CD4-positive, alpha-beta T cell treated with Interleukin-4 for 4 hours (primary cell): ENCODE results near the gene U2AF1L4.
A peak's percentile ranks its signal among the peaks of the same experiment; 100 is the strongest.
"Not testable (repeated sequence)": the region's sequence is repeated elsewhere in the genome, so short reads cannot be mapped to it uniquely, and the experiment has no call there.

Experiments used
- DNase-seq: peaks from one replicate; pipeline ENCODE4 v3.0.0-alpha.2; 2020

Gene U2AF1L4

DNA sequence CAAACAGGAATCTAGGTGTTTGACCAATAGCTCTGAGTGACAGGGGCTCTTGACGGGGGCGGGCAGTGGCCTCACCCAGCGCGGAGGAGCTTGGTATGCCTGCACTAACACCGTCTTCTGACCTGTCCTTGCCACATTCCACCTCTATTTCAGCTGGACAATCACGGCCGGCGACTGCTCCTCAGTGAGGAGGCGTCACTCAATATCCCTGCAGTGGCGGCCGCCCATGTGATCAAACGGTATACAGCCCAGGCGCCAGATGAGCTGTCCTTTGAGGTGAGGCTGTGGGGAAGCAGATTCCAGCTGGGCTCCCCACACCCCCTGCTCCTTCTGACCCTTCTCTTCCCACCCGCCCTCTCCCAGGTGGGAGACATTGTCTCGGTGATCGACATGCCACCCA is 34.8 kb upstream of the U2AF1L4 start:
- no peak for DNase-seq

GRCh38 chr19:35779033-35779432 is 33.8 kb upstream of the U2AF1L4 start:
- no peak for DNase-seq

- DNase-seq = no peak
Measured at GRCh38 chr19:35777961-35778360, 32.7 kb upstream of the U2AF1L4 start.

DNA sequence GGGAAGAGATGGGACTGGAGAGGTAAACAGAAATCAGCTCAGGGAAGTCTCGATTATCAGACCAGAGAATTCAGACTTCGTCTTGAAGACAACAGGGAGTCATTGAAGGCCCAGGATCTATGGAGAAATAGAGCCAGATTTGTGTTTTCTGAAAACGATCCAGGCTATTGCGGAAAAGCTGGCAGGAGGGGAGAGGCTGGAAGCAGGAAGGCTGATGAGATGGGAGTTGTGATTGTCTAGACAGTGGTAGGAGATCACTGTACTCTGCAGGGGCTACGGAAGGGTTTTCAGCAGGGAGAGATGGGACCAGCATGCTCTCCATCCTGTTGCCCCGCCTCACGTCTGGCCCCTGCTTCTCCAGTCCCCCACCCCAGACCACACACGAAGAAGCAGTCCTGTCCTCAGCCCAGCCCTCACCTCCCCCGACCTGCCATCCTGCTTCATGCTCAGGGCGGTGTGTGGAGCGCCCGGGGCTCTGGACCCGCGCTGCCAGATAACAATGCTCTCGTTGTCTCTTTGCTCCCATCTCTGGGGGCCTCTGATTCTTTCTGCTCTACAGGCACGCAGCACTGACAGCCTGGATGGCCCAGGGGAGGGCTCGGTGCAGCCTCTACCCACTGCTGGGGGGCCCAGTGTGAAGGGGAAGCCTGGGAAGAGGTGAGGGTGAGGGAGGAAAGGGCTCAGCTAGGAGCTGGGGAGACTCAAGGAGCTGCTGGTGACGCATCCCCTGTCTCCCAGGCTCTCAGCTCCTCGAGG is 32.0 kb upstream of the U2AF1L4 start:
- no peak for DNase-seq

GRCh38 chr19:35776102-35776788 is 31.0 kb upstream of the U2AF1L4 start:
- no peak for DNase-seq

DNA sequence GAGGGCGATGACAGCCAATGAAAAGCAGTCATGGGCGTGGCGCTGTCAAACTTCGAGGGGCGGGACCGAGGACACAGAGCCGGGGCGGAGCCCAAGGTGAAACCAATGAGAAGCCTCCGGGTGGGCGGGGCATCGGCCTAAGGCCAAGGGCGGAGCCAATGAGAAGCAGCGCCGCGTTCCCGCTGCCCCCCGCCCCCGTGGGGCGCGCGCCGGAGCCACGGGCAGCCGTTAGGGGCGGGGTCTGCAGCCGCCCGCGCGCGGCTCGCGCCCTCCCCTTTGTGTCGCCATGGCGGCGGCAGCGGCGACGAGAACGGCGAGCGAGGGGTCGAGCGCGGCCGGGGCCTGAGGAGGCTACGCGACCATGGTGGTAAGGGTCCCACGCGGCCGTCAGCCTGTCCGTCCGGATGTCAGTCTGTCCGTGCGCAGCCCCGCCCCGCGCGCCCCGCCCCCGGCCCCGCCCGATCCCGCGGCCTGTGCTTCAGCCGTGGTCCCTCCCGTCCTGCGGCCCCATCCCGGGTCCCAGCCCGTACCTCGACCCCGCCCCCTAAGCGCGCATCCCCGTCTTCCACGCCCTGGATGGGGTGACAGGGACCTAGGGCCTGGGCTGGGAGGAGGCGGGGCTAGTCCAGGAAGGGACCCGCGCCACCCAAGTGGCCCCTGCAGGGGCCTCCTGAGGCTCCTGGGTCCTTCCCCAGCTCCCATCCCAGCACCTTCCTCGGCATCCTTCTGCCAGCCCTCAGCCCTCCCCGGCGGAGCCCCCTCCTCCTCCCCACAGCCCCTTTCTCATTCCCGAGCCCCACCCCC is 30.3 kb upstream of the U2AF1L4 start, which contains the start of gene ARHGAP33:
ARHGAP33 (plus strand) TSS at position 267 of the 804 bp plus-strand sequence; CDS start at position 362, 95 bp downstream.
- DNase-seq = peak; percentile 97

GRCh38 chr19:35775046-35775297 is 29.8 kb upstream of the U2AF1L4 start:
- no peak for DNase-seq

- DNase-seq = no peak
Measured at GRCh38 chr19:35774274-35775045, 29.2 kb upstream of the U2AF1L4 start.

GRCh38 chr19:35773020-35773806 is 28.0 kb upstream of the U2AF1L4 start:
- no peak for DNase-seq

DNA sequence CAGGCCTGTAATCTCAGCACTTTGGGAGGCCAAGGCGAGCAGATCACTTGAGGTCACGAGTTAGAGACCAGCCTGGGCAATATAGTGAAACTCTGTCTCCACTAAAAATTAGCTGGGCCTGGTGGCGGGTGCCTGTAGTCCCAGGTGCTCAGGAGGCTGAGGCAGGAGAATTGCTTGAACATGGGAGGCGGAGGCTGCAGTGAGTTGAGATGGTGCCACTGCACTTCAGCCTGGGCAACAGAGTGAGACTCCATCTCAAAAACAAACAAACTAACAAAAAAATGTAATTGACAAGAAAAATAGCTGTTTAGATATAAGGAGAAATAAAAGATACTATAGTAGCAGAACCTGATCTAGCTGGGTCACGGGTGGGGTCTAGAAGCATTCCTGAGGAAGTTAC is 27.1 kb upstream of the U2AF1L4 start:
- not testable (repeated sequence) for DNase-seq

DNA sequence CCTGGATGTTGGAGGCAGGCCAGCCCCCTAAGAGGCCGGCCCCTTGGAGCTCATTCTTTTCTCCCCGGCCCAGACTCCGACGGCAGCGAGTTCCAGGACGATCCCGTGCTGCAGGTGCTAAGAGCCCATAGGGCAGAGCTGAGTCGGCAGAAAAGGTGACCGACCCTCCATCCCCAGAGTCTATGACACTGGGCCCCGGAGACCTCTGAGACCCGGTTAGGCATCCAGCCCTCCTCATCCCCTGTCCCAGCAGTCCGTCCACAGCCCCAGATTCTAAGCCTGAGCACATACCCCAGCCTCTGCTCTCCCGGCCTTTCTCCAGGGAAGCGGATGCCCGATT is 22.8 kb upstream of the U2AF1L4 start:
- DNase-seq = no peak

DNA sequence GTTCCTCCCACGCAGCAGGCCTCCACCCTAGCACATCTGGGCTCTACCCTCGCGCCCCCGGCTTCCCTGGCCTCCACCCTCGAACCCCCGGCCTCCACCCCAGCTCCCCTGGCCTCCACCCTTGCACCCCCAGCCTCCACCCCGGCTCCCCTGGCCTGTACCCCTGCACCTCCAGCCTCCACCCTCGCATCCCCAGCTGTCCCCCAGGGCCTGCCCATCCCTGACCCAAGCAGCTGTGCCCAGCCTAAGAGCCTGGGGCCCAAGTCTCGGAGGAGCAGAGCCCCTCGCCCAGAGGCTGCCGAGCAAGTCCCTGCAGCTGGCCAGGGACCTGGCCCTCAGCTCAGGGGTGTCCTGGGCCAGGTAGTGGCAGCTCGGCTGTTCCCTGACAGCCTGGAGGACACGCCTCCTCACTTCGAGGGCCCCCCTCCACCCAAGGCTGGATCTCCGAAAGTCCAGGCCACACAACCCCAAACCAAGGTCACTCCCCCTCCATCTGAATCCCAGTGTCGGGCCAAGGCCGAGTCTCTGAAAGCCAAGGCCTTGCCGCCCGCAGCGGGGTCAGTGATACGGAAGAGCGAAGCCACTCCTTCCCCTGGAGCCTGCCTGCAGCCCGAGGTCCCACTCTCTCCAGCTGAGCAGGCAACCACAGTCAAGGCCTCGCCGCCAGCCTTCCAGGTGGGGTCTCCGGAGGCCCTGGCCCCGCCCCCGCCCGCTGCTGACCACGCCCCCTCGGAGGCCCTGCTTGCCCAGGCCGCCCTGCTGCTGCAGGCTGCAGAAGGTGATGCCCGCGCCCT is 22.3 kb upstream of the U2AF1L4 start:
- no peak for DNase-seq

DNA sequence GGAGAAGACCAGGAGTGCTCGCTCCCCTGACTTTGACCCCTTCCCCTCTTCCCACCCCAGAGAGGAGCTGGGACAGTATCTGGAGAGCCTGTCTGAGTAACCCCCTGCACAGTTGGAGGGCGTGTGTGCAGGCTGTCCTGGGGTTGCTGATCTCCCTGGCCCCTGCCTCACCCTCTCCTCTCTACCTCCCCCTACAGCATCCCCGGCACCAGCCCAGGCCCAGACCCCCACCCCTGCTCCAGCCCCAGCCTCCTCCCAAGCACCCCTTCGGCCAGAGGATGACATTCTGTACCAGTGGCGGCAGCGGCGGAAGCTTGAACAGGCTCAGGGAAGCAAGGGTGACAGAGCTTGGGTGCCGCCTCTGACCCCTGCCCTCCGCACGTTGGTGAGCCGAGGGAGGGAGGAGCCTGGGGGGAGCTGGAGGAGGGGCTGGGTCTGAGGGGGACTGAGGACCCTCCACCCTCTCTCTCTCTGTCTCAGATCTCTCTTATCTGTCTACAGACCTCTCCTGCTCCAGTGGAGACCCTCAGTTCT is 21.4 kb upstream of the U2AF1L4 start:
- DNase-seq = no peak

GRCh38 chr19:35764432-35765315 is 19.5 kb upstream of the U2AF1L4 start:
- no peak for DNase-seq

- DNase-seq = no peak
Measured at GRCh38 chr19:35760711-35761349, 15.6 kb upstream of the U2AF1L4 start.

DNA sequence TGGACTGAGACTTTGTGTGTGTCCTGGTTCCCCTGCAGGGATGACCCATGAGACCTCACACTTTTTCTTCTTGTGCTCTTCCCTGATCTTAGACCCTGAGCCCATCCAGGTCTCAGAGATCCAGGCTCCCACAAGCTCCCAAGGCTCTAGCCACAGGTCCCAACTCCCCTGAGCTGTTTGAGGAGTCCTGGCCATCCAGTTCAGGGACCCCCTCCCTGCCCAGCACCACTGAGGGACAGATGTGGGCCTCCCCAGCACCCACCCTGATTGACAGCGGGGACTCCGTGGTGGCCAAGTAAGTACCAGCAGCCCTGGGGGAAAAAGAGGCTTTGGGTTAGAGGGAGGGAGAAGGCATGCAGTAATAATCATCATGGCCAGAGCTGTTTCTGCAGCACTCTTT is 14.5 kb upstream of the U2AF1L4 start:
- no peak for DNase-seq

DNA sequence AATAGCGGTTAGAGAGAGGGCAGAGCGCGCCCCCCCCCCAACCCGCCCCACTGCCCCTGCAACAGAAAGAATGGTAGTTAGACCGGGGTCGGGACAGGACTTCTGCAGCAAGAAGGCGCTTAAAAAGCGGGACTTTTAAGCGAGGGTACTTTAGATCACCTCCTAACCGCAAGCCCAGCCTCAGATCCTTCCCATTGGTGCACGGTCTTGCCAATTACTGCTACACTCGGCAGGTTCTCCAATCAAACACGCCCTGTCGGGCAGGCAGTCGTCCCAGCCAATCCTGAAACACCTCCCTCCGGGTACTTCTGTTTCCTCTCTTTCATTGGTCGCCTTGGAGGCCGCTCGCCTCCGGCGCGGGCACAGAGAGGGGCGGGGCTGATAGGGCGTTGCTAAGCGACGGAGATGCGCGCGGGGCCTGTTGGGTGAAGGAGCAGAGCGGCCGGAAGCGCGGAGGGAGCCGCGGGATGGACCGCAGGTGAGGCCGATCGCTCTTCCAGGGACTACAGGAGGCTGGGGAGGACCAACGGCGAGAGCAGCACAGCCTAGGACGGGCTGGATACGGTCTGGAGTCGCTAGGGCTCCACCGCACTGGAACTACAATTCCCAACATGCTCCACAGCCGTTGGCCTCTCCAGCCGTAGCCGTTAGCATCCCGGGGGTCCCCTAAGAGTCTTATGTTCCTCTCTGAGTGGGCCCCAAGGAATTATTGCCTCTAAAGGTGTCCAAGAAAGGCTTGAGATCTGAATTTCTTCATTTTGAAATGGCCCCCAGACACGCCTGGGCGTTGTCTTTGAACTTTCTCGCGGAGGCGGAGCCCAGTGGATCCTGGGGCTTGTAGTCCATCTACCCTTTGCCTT is 12.8 kb upstream of the U2AF1L4 start, which contains the start of gene PROSER3:
PROSER3 (plus strand) TSS at position 428 of the 860 bp plus-strand sequence; CDS start at position 468, 40 bp downstream.
- DNase-seq = peak; percentile 100

- DNase-seq = no peak
Measured at GRCh38 chr19:35757231-35757748, 12.1 kb upstream of the U2AF1L4 start.
